Sigmoid colon (tissue), 4 donors: ENCODE data around the gene TOX2.

Experiments used
- EP300 ChIP-seq, 4 donors: sonication (generic); formaldehyde crosslinking; IDR thresholded peaks; one replicate each; pipeline ENCODE4 v1.6.1; 2017; ENCODE audit warnings: antibody characterized with exemption in 4 of 4
- POLR2A ChIP-seq, 2 donors: fragments of 450-650 bp; IDR thresholded peaks; one replicate each; pipeline ENCODE4 v1.6.1; 2016; ENCODE audit warnings: antibody characterized with exemption in 2 of 2, mild to moderate bottlenecking in 2 of 2, moderate library complexity in 2 of 2
- POLR2AphosphoS5 ChIP-seq, 4 donors: sonication (generic); formaldehyde crosslinking; IDR thresholded peaks; one replicate each; pipeline ENCODE4 v1.6.1; 2017; ENCODE audit warnings: antibody characterized with exemption in 4 of 4
- TF ChIP-seq, protein P1 (sequence below), 4 experiments: fragments of 450-650 bp in 3 of 4; fragments of 200-600 bp in 1 of 4; IDR thresholded peaks; one replicate each; pipeline ENCODE4 v1.5.1; 2016 to 2019; ENCODE audit warnings: antibody characterized with exemption in 4 of 4, mild to moderate bottlenecking in 3 of 4, moderate library complexity in 2 of 4

DNA sequence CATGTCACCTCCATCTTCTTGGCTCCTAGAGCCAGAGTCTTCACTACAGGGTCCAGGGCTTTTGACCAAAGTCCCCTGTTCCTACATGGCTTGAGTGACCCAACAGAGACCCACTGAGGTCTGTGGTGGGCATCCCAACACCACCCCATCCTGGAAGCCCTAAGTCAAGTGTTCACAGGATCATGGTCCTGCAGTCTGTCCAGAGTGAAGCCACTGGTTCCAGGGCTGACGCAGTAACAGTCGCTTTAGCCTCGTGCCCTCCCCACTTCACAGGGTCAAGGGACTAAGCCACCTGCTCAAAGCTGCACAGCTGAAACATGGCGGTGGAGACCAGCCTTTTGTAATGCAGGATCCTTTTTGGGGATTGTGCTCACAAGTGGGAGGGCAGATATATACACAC is 138.4 kb downstream of the TOX2 start:
- TF ChIP-seq, protein P1, sequence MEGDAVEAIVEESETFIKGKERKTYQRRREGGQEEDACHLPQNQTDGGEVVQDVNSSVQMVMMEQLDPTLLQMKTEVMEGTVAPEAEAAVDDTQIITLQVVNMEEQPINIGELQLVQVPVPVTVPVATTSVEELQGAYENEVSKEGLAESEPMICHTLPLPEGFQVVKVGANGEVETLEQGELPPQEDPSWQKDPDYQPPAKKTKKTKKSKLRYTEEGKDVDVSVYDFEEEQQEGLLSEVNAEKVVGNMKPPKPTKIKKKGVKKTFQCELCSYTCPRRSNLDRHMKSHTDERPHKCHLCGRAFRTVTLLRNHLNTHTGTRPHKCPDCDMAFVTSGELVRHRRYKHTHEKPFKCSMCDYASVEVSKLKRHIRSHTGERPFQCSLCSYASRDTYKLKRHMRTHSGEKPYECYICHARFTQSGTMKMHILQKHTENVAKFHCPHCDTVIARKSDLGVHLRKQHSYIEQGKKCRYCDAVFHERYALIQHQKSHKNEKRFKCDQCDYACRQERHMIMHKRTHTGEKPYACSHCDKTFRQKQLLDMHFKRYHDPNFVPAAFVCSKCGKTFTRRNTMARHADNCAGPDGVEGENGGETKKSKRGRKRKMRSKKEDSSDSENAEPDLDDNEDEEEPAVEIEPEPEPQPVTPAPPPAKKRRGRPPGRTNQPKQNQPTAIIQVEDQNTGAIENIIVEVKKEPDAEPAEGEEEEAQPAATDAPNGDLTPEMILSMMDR (IDR thresholded peaks at IDR 0.05) = no peak
- TF ChIP-seq POLR2AphosphoS5 (IDR thresholded peaks at IDR 0.05) (no peak), POLR2A (IDR thresholded peaks at IDR 0.05) (no peak), EP300 (IDR thresholded peaks at IDR 0.05) (no peak)
